ENCODE data around the gene IFNL4.
"Not testable (repeated sequence)": the region's sequence is repeated elsewhere in the genome, so short reads cannot be mapped to it uniquely, and the experiment has no call there.

The IFNL4 gene

GRCh38 chr19:39257227-39257626 is 8.6 kb upstream of the IFNL4 start:
- no peak for DNase-seq (ENCODE audit: low read depth)

DNA sequence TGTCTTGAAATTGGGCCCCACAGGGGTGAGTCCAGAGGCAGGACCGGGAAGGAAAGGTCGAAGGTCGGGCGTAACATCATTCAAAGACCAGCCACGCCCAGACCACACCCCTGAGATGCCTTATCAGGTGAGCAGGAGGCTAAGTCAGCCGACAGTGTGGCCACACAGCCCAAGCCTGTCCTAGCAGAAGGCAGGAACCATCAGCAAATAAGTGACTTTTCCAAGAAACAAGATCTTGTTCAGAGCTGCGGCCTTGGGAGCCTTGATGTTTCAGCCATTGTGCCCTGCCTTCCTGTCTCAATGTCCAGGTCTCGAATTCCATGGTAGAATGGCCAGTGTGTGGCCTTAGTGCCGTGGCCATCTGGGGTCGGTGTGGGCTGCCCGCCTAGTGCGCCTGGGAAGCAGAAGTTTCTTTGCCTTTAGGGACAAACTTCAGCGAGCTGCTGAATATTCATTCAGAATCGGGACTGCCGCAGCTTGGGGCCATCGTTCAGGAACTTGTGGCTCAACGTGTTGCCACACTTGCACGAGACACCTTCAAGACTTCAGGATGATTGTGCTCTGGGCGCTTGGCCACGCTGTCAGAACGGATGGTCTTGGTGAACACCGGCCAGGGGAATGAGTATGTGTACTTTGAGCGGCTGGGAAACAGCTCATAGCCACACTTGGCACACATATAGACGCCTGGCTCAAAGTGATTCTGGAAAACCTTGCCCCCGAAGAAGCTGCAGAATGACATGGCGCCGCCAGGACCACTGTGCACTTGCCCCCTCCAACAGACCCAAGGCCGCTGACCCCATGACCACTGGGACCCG is 6.1 kb upstream of the IFNL4 start:
- DNase-seq (ENCODE audit: low read depth), result no peak

DNA sequence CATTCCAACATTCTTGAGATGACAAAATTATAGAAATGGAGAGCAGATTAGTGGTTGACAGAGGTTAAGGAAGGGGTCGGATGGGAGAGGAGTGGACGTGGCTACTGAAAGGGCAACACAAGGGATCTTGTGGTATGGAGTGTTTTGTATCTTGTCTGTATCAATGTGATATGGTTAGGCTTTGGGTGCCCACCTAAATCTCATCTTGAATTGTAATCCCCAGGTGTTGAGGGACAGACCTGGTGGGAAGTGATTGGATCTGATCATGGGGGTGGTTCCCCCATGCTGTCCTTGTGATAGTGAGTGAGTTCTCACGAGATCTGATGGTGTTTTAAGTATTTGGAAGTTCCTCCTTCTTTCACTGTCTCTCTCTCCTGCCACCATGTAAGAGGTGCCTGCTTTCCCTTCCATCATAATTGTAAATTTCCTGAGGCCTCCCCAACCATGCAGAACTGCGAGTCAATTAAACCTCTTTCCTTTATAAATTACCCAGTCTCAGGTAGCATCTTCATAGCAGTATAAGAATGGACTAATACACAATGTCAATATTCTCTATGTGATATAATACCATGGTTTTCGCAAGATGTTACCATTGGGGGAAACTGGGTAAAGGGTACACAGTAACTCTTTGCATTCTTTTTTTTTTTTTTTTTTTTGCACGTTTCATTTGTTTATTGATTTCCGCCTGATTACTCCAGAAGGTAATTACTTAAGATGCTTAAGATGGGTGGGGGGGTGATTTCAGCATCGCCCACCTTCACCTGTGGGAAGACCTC is 4.9 kb upstream of the IFNL4 start:
- no peak for DNase-seq (ENCODE audit: low read depth)

- DNase-seq (ENCODE audit: low read depth), result no peak
Observed at GRCh38 chr19:39252458-39252857, 3.8 kb upstream of the IFNL4 start.

DNA sequence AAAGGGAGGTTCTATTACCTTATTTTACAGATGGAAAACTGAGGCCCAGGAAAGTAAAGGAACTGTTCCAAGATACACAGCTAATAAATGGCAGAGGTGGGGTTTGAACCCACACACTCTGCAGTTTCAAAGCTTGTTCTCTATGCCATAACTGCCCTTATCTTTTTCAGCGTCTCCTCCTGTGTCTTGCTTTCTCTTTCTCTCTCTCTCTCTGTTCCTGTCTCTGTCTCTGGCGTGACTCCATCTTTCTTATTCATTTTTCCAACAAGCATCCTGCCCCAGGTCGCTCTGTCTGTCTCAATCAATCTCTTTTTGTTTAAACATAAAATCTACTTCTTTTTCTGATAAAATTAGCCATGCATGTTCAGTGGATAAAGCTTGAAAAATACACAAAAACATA is 3.2 kb upstream of the IFNL4 start:
- DNase-seq (ENCODE audit: low read depth), result no peak

GRCh38 chr19:39251081-39251480 is 2.4 kb upstream of the IFNL4 start:
- DNase-seq (ENCODE audit: low read depth), result no peak

DNA sequence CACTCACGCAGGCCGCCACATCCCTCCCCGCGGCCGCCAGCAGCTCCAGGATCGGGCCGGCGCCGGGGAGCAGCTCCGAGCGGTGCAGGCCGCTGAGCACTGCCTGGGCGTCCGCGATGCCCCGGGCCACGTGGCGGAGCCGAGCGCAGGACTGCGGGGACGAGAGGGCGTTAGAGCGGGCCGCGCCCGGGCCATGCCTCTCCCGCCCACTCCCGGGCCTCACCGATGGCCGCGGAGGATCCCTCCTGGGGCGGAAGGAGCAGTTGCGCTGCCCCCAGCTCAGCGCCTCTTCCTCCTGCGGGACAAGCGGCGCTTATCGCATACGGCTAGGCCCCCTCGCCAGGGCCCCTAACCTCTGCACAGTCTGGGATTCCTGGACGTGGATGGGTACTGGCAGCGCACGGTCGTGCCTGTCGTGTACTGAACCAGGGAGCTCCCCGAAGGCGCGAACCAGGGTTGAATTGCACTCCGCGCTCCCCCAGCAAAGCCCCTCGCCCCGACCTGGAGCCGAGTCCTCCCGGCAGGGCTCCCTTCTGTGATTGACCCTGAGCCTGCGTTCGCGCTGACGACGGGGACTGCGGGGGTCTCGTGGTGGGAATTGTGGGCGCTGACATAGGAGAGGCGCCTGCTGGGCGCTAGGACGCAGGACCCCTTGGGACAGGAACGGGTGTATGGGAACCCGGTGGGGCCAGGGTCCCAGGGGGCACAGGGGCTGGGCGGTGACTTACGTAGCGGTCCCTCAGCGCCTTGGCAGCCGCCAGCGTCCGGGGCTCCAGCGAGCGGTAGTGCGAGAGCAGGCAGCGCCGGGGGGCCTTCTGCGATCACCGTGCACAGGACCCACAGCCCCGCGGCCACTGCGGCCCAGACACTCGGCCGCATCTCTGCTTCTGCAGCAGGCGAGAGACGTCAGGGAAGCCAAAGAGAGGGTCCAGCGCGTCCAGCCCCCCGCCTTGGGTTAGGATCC is 673 bp downstream of the IFNL4 start:
- no peak for DNase-seq (ENCODE audit: low read depth)

DNA sequence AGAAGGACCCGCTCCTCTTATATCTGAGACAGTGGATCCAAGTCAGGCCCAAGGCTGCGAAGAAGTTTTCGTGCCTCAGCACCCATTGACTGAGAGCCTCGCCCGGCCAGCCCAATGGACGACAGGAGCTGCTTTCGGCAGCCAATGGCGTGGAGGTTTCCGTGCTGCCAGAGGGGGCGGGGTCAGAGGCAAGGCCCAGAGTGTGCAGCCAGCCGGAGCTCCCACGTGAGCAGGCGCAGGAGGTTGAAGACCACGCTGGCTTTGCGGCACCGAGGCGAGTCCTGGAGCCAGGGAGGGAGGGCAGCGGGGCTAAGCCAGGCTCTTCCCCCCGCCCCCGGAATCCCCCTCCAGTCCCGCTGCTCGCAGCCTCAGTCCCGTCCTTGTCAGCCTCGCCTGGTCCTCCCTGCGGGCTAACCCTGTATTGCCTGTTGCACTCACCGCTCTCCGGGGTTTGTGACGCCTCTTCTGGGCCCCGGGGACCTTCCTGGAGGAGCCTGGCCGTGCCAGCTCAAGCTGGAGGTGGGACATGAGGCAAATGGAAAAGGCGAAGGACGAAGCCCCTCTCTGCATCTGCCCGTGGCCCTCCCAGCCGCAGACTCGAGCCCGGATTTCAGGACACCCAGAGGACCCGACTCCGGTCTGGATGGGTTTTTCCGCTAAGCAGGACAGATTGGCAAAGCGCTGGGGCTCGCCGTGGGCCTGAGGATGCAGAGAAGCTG is 1.5 kb downstream of the IFNL4 start:
- no peak for DNase-seq (ENCODE audit: low read depth)

DNA sequence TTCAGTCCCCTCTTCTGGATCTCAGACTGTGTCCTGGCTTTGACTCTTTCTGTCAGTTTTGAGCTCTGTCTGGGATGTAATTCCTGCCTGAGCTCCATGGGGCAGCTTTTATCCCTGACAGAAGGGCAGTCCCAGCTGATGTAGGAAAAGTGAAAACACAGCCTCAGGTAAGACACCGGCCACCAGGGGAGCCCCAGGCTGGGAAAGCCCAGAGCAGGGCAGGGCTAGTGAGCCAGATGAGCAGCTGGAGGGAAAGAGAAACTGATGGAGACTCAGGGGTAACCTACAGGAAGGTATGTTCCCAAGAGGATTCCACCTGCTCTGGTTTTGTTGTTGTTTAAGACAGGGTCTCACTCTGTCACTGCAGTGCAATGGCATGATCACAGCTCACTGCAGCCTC is 3.5 kb downstream of the IFNL4 start:
- not testable (repeated sequence) for DNase-seq (ENCODE audit: low read depth)

GRCh38 chr19:39244410-39245100 is 4.1 kb downstream of the IFNL4 start, which contains the start of gene IFNL3:
Gene IFNL3 (minus strand): TSS chr19:39245006. CDS start chr19:39244967, 39 bp downstream.
- DNase-seq (ENCODE audit: low read depth), result not testable (repeated sequence)

DNA sequence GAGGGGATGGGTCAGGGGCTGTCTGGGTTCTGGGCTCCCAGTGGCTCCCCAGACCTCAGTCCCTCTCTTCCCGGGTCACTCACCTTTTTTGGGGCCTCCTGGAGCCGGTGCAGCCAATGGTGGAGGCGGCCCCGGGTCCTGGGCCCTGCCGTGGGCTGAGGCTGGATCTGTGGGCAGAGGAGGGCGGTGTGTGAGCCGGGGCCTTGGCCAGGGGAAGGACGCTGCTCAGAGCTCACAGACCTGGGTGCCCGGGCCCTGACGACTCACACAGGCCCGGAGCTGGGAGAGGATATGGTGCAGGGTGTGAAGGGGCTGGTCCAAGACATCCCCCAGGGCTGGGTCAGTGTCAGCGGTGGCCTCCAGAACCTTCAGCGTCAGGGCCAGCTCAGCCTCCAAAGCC is 4.9 kb downstream of the IFNL4 start:
- DNase-seq (ENCODE audit: low read depth), result not testable (repeated sequence)

- DNase-seq (ENCODE audit: low read depth), result no peak
Observed at GRCh38 chr19:39240421-39240820, 8.2 kb downstream of the IFNL4 start.

DNA sequence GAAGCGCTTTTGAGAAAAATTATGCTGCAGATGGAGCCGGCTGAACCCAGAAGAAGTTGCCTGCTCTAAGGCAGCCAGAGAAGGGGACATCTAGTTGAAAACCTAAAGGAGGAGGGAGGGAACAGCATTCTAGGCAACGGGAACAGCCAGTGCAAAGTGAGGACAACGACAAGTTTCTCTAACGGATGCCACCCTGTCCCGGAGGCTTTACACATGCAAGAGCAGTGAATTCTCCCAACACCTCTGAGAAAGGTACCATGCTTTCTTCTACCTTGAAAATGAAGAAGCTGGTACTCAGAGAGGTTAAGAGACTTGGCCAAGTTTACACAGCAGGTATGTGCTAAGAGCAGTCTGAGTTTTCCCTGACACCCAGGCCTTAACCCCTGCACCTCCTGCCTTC is 9.7 kb downstream of the IFNL4 start:
- no peak for DNase-seq (ENCODE audit: low read depth)

- DNase-seq (ENCODE audit: low read depth), result no peak
Observed at GRCh38 chr19:39238209-39238608, 10.4 kb downstream of the IFNL4 start.

DNA sequence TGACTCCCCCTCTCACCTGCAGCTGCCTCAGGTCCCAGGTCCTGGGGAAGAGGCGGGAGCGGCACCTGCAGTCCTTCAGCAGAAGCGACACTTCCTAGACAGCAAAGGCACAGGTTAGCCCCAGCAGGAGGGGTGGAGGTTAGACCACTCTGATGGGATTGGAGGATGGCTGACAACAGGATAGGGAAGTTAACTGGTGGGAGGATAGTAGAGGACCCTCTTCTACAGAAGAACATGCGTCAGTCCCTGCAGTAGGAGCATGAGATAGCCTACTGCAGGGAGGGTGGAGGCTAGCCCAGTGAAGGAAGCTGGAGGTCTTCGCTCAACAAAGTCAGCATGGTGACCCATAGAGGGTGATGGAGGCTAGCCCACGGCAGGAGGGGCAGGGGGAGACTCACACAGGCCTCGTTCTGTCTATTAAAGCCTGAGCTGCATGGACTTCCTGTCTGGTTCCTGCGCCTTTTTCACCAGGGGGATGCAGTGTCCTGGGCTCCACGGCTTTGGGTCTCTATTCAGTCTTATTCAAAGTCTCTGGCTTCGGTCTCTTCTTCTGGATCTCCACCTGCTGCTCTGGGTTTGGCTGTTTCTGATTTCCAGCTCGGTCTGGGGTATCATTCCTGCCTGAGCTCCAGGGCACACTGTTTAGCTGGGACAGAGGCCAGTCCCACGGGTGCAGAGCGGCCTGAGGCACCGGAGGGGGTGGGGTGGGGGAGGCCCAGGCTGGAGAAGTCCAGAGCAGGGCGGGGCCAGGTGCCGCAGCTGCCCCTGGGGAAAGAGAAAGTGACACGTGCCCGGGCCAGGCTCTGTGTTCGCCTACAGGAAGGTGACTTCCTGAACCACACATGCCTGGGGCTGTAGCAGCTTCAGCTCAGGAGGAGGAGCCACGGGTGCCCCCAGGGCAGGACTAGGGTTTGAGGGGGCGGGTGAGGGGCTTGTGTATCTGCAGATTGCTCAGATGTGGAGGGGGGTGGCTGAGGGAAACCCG is 11.2 kb downstream of the IFNL4 start:
- DNase-seq (ENCODE audit: low read depth), result no peak

GRCh38 chr19:39236527-39236926 is 12.1 kb downstream of the IFNL4 start:
- no peak for DNase-seq (ENCODE audit: low read depth)

DNA sequence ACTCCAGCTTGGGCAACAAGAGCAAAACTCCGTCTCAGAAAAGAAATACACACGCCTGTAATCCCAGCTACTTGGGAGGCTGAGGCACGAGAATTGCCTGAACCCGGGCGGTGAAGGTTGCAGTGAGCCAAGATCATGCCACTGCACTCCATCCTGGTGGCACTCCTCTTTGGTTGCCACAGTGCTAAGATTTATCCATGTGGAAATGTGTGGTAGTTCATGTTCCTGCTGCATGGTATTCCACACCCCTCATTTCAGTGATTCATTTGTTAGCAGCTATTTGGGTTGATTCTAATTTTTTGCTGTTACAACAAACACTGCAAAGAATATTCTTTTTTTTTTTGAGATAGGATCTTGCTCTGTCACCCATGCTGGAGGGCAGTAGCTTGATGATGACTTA is 15.9 kb downstream of the IFNL4 start:
- no peak for DNase-seq (ENCODE audit: low read depth)

DNA sequence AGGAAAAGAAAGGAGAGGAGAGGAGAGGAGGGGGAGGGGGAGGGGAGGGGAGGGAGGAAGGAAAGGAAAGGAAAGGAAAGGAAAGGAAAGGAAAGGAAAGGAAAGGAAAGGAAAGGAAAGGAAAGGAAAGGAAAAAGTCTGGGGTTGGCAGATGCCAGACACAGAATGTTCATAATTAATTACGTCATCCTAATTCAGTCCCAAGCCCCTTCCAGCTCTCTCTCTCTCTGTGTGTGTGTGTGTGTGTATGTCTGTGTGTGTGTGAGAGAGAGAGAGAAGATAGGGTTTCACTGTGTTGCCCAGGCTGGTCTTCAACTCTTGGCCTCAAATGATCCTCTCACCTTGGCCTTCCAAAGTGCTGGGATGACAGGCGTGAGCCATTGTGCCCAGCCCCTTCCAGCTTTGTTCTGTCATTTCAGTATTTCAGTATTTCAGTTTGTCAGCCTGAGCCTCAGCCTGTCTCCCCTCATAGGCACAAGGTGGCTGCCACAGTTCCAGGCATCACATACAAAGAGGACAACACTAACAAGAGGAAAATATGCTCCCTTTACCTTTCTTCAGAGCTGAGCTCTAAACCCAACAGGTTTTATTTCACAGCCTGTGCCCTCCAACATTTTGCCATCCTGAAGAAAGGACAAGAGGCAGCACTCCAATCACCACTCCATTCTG is 18.4 kb downstream of the IFNL4 start:
- no peak for DNase-seq (ENCODE audit: low read depth)

GRCh38 chr19:39224910-39225309 is 23.7 kb downstream of the IFNL4 start:
- DNase-seq (ENCODE audit: low read depth), result no peak
